ENCODE data around the gene MEAF6. TPM values are rescaled to one million over a fixed set of nuclear protein-coding genes. Genes with fewer than 3 reads are reported as not detected.

Gene MEAF6
- polyA plus RNA-seq, 1 of the 3 experiments (the other 2 are of a cell fraction) = 60.5 TPM

DNA sequence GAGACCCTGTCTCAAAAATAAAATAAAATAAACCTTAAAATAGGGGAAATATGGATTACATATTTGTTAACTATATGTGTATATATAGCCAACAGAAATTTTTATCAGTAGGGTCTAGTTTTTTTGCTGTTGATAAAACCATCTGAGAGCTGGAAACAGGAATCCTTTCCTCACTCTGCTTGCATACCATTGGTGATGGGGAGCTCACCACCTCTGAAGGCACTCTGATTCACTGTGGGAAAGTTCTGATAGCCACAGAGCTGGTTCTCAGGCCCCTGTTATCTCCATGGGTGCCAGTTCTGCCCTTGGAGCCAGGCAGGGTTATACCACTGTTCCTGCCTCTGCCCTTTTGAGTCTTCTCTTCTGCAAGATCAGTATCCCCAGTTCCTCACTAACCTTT lies 58.0 kb downstream of the MEAF6 start:
- Histone ChIP-seq H3K79me2 (ENCODE audit: insufficient read depth) (no peaks in the 10 kb centered on the region), H3K4me3 (ENCODE audit: low read depth in 2 of 2, low read length in 1 of 2) (no peak overlapping the region), H4K20me1 (ENCODE audit: insufficient read depth) (no peaks in the 10 kb centered on the region), H3K9me2 (no peaks in the 10 kb centered on the region), H3K27ac (ENCODE audit: low read depth in 2 of 2, low read length in 1 of 2) (no peak overlapping the region), H3K4me1 (ENCODE audit: control insufficient read depth in 1 of 2, insufficient read depth in 2 of 2, low read depth in 1 of 2, low read length in 1 of 2) (no peaks in the 10 kb centered on the region; a peak in 1 of 4 replicates), H3K4me2 (no peak overlapping the region), H3K9ac (no peak overlapping the region), H3K36me3 (replicated peaks in 1 of 2; ENCODE audit: control insufficient read depth in 1 of 2, insufficient read depth in 2 of 2, low read length in 1 of 2) (peaks cover 0 to 4% of the 10 kb centered on the region in 2 experiments), H3F3A (replicated peaks; ENCODE audit: insufficient read depth) (no peaks in the 10 kb centered on the region), H3K27me3 (ENCODE audit: insufficient read depth) (no peaks in the 10 kb centered on the region), H2AFZ (ENCODE audit: low read depth) (no peak overlapping the region), H3K9me3 (no peaks in the 10 kb centered on the region)
- CTCF ChIA-PET = interaction anchor here (0.6 to 23.1 kb wide), 6 partner anchors 15 to 507 kb away, joined by 3 to 481 read pairs (median 8); partner anchors contain the start of genes MEAF6 and ZC3H12A
- TF ChIP-seq GABPA (IDR thresholded peaks at IDR 0.05; ENCODE audit: low read depth) = no peak
- POLR2A ChIA-PET = no interaction called here
- DNase-seq = no peak

DNA sequence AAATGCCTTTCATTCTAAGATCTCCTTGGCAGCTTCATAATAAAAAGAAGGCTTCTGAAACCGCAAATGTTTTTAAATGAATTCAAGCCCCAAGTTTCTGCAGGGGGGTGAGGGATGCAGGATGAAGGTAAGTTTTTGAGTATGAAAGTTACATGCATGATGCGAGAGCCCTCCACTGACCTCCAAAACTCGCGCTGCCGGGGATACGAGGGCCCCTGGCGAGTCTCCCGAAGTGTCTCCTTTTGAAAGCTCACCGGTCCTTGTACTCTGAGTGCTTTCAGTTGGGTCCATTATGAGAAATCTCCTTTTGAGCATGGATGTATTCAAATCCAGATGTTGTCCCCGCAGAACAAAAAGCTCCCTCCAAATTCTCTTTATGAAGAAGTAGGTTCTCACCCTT lies 59.0 kb downstream of the MEAF6 start:
- H3K79me2 ChIP-seq (ENCODE audit: insufficient read depth) = no peaks in the 10 kb centered on the region
- no peaks in the 10 kb centered on the region; a peak in 1 of 4 replicates for H3K4me1 ChIP-seq (ENCODE audit: control insufficient read depth in 1 of 2, insufficient read depth in 2 of 2, low read depth in 1 of 2, low read length in 1 of 2)
- H3K9me3 ChIP-seq = no peaks in the 10 kb centered on the region
- no peak overlapping the region for H3K4me3 ChIP-seq (ENCODE audit: low read depth in 2 of 2, low read length in 1 of 2)
- H2AFZ ChIP-seq (ENCODE audit: low read depth) = no peak overlapping the region
- ChIA-PET CTCF (interaction anchor here (0.7 to 23.1 kb wide), 18 partner anchors 9 to 880 kb away, joined by 3 to 481 read pairs (median 5); partner anchors contain the start of genes DNALI1, MEAF6 and ZC3H12A), POLR2A (interaction anchor here (0.6 kb wide), 1 partner anchor 21 kb away, joined by 3 read pairs; no protein-coding TSS in a partner anchor)
- peaks cover 0 to 2% of the 10 kb centered on the region in 2 experiments for H3K36me3 ChIP-seq (replicated peaks in 1 of 2; ENCODE audit: control insufficient read depth in 1 of 2, insufficient read depth in 2 of 2, low read length in 1 of 2)
- H3K9ac ChIP-seq = no peak overlapping the region
- no peaks in the 10 kb centered on the region for H3K27me3 ChIP-seq (ENCODE audit: insufficient read depth)
- DNase-seq = no peak
- no peaks in the 10 kb centered on the region for H4K20me1 ChIP-seq (ENCODE audit: insufficient read depth)
- no peaks in the 10 kb centered on the region for H3F3A ChIP-seq (replicated peaks; ENCODE audit: insufficient read depth)
- no peak overlapping the region for H3K4me2 ChIP-seq
- no peak overlapping the region for H3K27ac ChIP-seq (ENCODE audit: low read depth in 2 of 2, low read length in 1 of 2)
- TF ChIP-seq RAD21 (IDR thresholded peaks at IDR 0.05; ENCODE audit: low read length) = no peak
- no peak for TF ChIP-seq SIN3A (IDR thresholded peaks at IDR 0.05; ENCODE audit: borderline replicate concordance, low read depth, low read length)
- TF ChIP-seq CHD2 (IDR thresholded peaks at IDR 0.05; ENCODE audit: low read length, partially characterized antibody) = no peak
- no peak for TF ChIP-seq NRF1 (IDR thresholded peaks at IDR 0.05; ENCODE audit: low read depth, low read length)
- no peak for TF ChIP-seq RCOR1 (IDR thresholded peaks at IDR 0.05; ENCODE audit: low read length)
- TF ChIP-seq, protein P1, sequence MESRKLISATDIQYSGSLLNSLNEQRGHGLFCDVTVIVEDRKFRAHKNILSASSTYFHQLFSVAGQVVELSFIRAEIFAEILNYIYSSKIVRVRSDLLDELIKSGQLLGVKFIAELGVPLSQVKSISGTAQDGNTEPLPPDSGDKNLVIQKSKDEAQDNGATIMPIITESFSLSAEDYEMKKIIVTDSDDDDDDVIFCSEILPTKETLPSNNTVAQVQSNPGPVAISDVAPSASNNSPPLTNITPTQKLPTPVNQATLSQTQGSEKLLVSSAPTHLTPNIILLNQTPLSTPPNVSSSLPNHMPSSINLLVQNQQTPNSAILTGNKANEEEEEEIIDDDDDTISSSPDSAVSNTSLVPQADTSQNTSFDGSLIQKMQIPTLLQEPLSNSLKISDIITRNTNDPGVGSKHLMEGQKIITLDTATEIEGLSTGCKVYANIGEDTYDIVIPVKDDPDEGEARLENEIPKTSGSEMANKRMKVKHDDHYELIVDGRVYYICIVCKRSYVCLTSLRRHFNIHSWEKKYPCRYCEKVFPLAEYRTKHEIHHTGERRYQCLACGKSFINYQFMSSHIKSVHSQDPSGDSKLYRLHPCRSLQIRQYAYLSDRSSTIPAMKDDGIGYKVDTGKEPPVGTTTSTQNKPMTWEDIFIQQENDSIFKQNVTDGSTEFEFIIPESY (IDR thresholded peaks at IDR 0.05; ENCODE audit: borderline replicate concordance, low read depth) = no peak
- TF ChIP-seq, protein P2, sequence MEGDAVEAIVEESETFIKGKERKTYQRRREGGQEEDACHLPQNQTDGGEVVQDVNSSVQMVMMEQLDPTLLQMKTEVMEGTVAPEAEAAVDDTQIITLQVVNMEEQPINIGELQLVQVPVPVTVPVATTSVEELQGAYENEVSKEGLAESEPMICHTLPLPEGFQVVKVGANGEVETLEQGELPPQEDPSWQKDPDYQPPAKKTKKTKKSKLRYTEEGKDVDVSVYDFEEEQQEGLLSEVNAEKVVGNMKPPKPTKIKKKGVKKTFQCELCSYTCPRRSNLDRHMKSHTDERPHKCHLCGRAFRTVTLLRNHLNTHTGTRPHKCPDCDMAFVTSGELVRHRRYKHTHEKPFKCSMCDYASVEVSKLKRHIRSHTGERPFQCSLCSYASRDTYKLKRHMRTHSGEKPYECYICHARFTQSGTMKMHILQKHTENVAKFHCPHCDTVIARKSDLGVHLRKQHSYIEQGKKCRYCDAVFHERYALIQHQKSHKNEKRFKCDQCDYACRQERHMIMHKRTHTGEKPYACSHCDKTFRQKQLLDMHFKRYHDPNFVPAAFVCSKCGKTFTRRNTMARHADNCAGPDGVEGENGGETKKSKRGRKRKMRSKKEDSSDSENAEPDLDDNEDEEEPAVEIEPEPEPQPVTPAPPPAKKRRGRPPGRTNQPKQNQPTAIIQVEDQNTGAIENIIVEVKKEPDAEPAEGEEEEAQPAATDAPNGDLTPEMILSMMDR (IDR thresholded peaks at IDR 0.05) = no peak
- TF ChIP-seq EZH2phosphoT487 (IDR thresholded peaks at IDR 0.05; ENCODE audit: borderline replicate concordance, low read depth) = no peak
- no peak for TF ChIP-seq MEF2A (IDR thresholded peaks at IDR 0.05; ENCODE audit: borderline replicate concordance, low read depth)
- TF ChIP-seq SMC3 (IDR thresholded peaks at IDR 0.05; ENCODE audit: low read depth, low read length) = no peak
- no peaks in the 10 kb centered on the region for H3K9me2 ChIP-seq
- WGBS (ENCODE audit: low lambda C conversion rate) = 97% methylated on average over 10 of the region's 10 CpGs

Measured in SK-N-SH (cell line).